Heart left ventricle (tissue), 13 donors: ENCODE measurements around the gene ABHD17C.

Experiments
- POLR2A ChIP-seq, 2 donors: fragments of 450-650 bp; IDR thresholded peaks; one replicate each; pipeline ENCODE4 v1.6.1; 2017; ENCODE audit warnings: antibody characterized with exemption in 2 of 2, mild to moderate bottlenecking in 2 of 2, moderate library complexity in 2 of 2
- TF ChIP-seq, protein P1 (sequence below), 12 donors: fragments of 200-600 bp; sonication (generic) in 4 of 12; IDR thresholded peaks; one replicate each; pipeline versions ENCODE4 v1.5.0 to v1.8.0; 2018 to 2022; ENCODE audit warnings: antibody characterized with exemption in 12 of 12, mild to moderate bottlenecking in 5 of 12
- donor health status: ischemic (EF 13 %, LVEDD 7.1; RV severe dilation, severe dysfunction).
- donor health status: DM: no; HTN: yes; CAD: no.
- donor health status: DM: no; HTN: no; CAD: no.
- donor health status: ischemic (EF 25% LVEDD 6.9; RV normal size, moderate dysfunction).
- donor health status: ischemic (EF 25% LVEDD 5.7; RV mildly dilated, moderate dysfunction).
- donor health status: ischemic (EF 35%, LVEDD 5.7; RV mildly dilated, moderate dysfunction).
- donor health status: nonischemic (EF 11% LVEDD 7.7; RV severe dilation, severe dysfunction).
- donor health status: DM: yes; HTN: yes; CAD: no.
- donor health status: PGD.
- donor health status: ischemic (EF 29% LVEDD 5.4; RV normal size, mild dysfunction).
- donor health status: nonischemic (EF 23%, LVEDD 6.1; RV moderate dilation, normal function).

DNA sequence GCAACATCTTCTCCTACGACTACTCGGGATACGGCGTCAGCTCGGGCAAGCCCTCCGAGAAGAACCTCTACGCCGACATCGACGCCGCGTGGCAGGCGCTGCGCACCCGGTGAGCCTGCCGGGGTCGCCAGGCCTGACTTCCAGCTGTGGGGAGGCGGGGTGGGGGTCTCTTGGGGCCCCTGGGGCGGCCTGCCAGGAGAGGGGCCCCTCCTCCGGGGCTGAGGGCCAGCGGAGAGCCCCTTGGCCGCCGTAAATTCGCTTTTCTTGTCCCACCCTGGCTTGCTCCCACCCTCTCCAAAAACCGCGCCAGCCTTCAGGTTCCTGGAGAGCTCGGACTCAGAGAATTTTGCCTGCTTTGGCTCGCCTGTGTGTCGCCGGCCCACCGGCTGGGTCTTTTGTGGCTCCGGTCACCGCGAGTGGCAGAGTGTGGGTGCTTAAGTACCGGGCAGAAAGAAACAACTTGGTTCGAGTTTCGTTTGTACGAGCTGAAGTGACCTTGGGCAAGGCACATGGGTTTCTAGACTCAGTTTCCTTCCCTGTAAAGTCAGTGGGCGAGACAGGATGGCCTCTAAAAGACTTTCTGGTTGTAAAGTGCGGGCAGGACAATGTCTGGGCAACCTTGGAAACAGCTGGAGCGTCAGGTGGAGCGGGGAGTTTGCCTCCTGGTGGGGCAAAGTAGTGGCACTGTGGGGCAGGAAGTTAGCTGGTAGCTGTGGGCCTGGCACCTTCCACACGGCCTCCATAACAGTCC, 976 bp downstream of the ABHD17C start:
- TF ChIP-seq, protein P1, sequence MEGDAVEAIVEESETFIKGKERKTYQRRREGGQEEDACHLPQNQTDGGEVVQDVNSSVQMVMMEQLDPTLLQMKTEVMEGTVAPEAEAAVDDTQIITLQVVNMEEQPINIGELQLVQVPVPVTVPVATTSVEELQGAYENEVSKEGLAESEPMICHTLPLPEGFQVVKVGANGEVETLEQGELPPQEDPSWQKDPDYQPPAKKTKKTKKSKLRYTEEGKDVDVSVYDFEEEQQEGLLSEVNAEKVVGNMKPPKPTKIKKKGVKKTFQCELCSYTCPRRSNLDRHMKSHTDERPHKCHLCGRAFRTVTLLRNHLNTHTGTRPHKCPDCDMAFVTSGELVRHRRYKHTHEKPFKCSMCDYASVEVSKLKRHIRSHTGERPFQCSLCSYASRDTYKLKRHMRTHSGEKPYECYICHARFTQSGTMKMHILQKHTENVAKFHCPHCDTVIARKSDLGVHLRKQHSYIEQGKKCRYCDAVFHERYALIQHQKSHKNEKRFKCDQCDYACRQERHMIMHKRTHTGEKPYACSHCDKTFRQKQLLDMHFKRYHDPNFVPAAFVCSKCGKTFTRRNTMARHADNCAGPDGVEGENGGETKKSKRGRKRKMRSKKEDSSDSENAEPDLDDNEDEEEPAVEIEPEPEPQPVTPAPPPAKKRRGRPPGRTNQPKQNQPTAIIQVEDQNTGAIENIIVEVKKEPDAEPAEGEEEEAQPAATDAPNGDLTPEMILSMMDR (IDR thresholded peaks at IDR 0.05), result peak in 3 of 12 donors; percentile 11 to 22 (median 16)
- TF ChIP-seq POLR2A (IDR thresholded peaks at IDR 0.05), result no peak
